ENCODE data around the gene KIF21B.

GRCh38 chr1:201048521-201048920, 25.0 kb upstream of the KIF21B start:
- TF ChIP-seq CTCF (IDR thresholded peaks at IDR 0.05), result no peak
- TF ChIP-seq EP300 (IDR thresholded peaks at IDR 0.05), result no peak
- TF ChIP-seq POLR2A (IDR thresholded peaks at IDR 0.05), result no peak
